Spinal cord (tissue), 10 donors: Measurements from ENCODE around the gene SLC30A4. TPM values are rescaled to one million over a fixed set of nuclear protein-coding genes. Genes with fewer than 3 reads are reported as not detected.

Source experiments
- DNase-seq, 6 donors: peaks; one replicate each; pipeline versions ENCODE4 v3.0.0 to v3.0.0-alpha.2; 2013 to 2015; ENCODE audit warnings: low spot score in 6 of 6, low read depth in 4 of 6
- H3K27ac ChIP-seq: one replicate; pipeline ENCODE4 v1.5.1; 2013; ENCODE audit warnings: low read depth, low read length, control low read depth
- H3K27me3 ChIP-seq: one replicate; pipeline ENCODE4 v1.6.1; 2013; ENCODE audit warnings: low read length; ENCODE audit not compliant: control insufficient read depth, insufficient read depth
- H3K36me3 ChIP-seq: one replicate; pipeline ENCODE4 v1.6.1; 2013; ENCODE audit warnings: low read length; ENCODE audit not compliant: control insufficient read depth, insufficient read depth
- H3K4me1 ChIP-seq: one replicate; pipeline ENCODE4 v1.6.1; 2013; ENCODE audit warnings: low read length; ENCODE audit not compliant: control insufficient read depth, insufficient read depth
- H3K4me3 ChIP-seq: one replicate; pipeline ENCODE4 v1.5.1; 2013; ENCODE audit warnings: low read depth, low read length, control low read depth
- H3K9me3 ChIP-seq: one replicate; pipeline ENCODE4 v1.6.1; 2013; ENCODE audit warnings: low read length; ENCODE audit not compliant: control insufficient read depth, insufficient read depth
- WGBS: methylation state at CpG from one replicate; pipeline ENCODE4 v1.1.5; 2013; ENCODE audit warnings: missing lambda C conversion rate; ENCODE audit not compliant: insufficient coverage; 5-methylcytosine and 5-hydroxymethylcytosine counted together
- long read RNA-seq, 4 donors: transcript quantifications; one replicate each; lab custom pipeline, GENCODE V29; 2026
- polyA plus RNA-seq, 2 donors: library from polyadenylated mRNA; unstranded; fragments of 120-200 nt; gene quantifications; one replicate each; pipeline ENCODE4 v1.2.1, GENCODE V29; 2013; ENCODE audit not compliant: insufficient read length in 2 of 2
- total RNA-seq, 2 donors: library from RNA; depleted of rRNA in 1 of 2; stranded (reverse); fragments of 120-200 nt in 1 of 2; fragments of >200 nt in 1 of 2; gene quantifications; one replicate each; pipeline versions ENCODE4 v1.2.3 to v1.2.4, GENCODE V29; 2013 to 2014
- donor health status: healthy.

Gene SLC30A4
- total RNA-seq (10 to 100 TPM; 11.3 to 20.9 TPM), polyA plus RNA-seq (1 to 10 TPM; 6.4 to 6.9 TPM)
- long read RNA-seq, donor 1: 0 reads
- long read RNA-seq, donor 2: 0 reads
- long read RNA-seq, donor 3: 0 reads
- long read RNA-seq, donor 4: 0 reads

- H3K4me3 ChIP-seq: peak within 1 kb of the TSS; percentile 76
- peak within 1 kb of the TSS; percentile 92 for H3K27ac ChIP-seq
- under 1% methylated on average over 106 of the region's 106 CpGs for WGBS
- H3K4me1 ChIP-seq: peaks cover 3% of the 10 kb centered on the region
- H3K36me3 ChIP-seq: no peaks in the 10 kb centered on the region
- DNase-seq: peak; percentile 54 to 91 (median 62)
- H3K9me3 ChIP-seq: no peaks in the 10 kb centered on the region
- no peaks in the 10 kb centered on the region for H3K27me3 ChIP-seq
These were observed at the start of gene SLC30A4 for GRCh38 chr15:45522328-45523165. Gene SLC30A4 (minus strand): TSS chr15:45522755. CDS start chr15:45522354, 401 bp downstream.

GRCh38 chr15:45555934-45556608, 33.5 kb upstream of the SLC30A4 start:
- no peaks in the 10 kb centered on the region for H3K27me3 ChIP-seq
- H3K9me3 ChIP-seq: no peaks in the 10 kb centered on the region
- no peak overlapping the region for H3K4me3 ChIP-seq
- no peak for DNase-seq
- no peaks in the 10 kb centered on the region for H3K36me3 ChIP-seq
- WGBS: no CpG with 5 or more reads among the region's 3 CpGs
- H3K4me1 ChIP-seq: no peaks in the 10 kb centered on the region
- H3K27ac ChIP-seq: no peak overlapping the region

GRCh38 chr15:45551676-45552075, 29.1 kb upstream of the SLC30A4 start:
- WGBS: 100% methylated on average over 1 of the region's 3 CpGs
- Histone ChIP-seq H3K9me3 (no peaks in the 10 kb centered on the region), H3K4me3 (no peak overlapping the region), H3K27ac (no peak overlapping the region), H3K36me3 (no peaks in the 10 kb centered on the region), H3K27me3 (no peaks in the 10 kb centered on the region), H3K4me1 (no peaks in the 10 kb centered on the region)
- DNase-seq: no peak

GRCh38 chr15:45550436-45550835, 27.9 kb upstream of the SLC30A4 start:
- Histone ChIP-seq H3K36me3 (no peaks in the 10 kb centered on the region), H3K4me1 (no peaks in the 10 kb centered on the region), H3K9me3 (no peaks in the 10 kb centered on the region), H3K27ac (no peak overlapping the region), H3K4me3 (no peak overlapping the region), H3K27me3 (no peaks in the 10 kb centered on the region)
- WGBS: no CpG with 5 or more reads among the region's 3 CpGs
- no peak for DNase-seq

GRCh38 chr15:45549541-45550220, 27.1 kb upstream of the SLC30A4 start:
- H3K9me3 ChIP-seq: no peaks in the 10 kb centered on the region
- H3K36me3 ChIP-seq: no peaks in the 10 kb centered on the region
- no peaks in the 10 kb centered on the region for H3K4me1 ChIP-seq
- no peak overlapping the region for H3K27ac ChIP-seq
- no peak overlapping the region for H3K4me3 ChIP-seq
- H3K27me3 ChIP-seq: no peaks in the 10 kb centered on the region
- no peak for DNase-seq
- WGBS: 88% methylated on average over 6 of the region's 9 CpGs

GRCh38 chr15:45548753-45549520, 26.4 kb upstream of the SLC30A4 start:
- Histone ChIP-seq H3K4me1 (no peaks in the 10 kb centered on the region), H3K36me3 (no peaks in the 10 kb centered on the region), H3K9me3 (no peaks in the 10 kb centered on the region), H3K27ac (no peak overlapping the region), H3K4me3 (no peak overlapping the region), H3K27me3 (no peaks in the 10 kb centered on the region)
- WGBS: 78% methylated on average over 13 of the region's 17 CpGs
- DNase-seq: no peak

- no peak overlapping the region for H3K27ac ChIP-seq
- H3K27me3 ChIP-seq: no peaks in the 10 kb centered on the region
- H3K4me3 ChIP-seq: no peak overlapping the region
- H3K9me3 ChIP-seq: no peaks in the 10 kb centered on the region
- DNase-seq: no peak
- H3K4me1 ChIP-seq: no peaks in the 10 kb centered on the region
- 97% methylated on average over 3 of the region's 7 CpGs for WGBS
- H3K36me3 ChIP-seq: no peaks in the 10 kb centered on the region
These were observed 24.2 kb upstream of the SLC30A4 start for GRCh38 chr15:45546789-45547188.

- Histone ChIP-seq H3K27me3 (no peaks in the 10 kb centered on the region), H3K9me3 (no peaks in the 10 kb centered on the region), H3K36me3 (no peaks in the 10 kb centered on the region), H3K4me1 (no peaks in the 10 kb centered on the region), H3K4me3 (no peak overlapping the region), H3K27ac (no peak overlapping the region)
- no CpG with 5 or more reads among the region's 4 CpGs for WGBS
- DNase-seq: no peak
These were observed 21.9 kb upstream of the SLC30A4 start for GRCh38 chr15:45544266-45545023.
